Uterus (tissue), 4 donors: ENCODE results near the gene LINGO4. TPM values are rescaled to one million over a fixed set of nuclear protein-coding genes. Genes with fewer than 3 reads are reported as not detected.

Experiments
- DNase-seq, 2 donors: peaks; one replicate each; pipeline ENCODE4 v3.0.0-alpha.2; 2019 to 2020
- H3K27ac ChIP-seq, 2 donors: fragments of 200-600 bp; sonication (generic); 1 replicate in 1 of 2; 2 replicates in 1 of 2; pipeline ENCODE4 v1.5.1; 2016 to 2018
- H3K27me3 ChIP-seq, 2 donors: fragments of 200-600 bp; sonication (generic); one replicate each; pipeline ENCODE4 v1.5.1; 2018 to 2019; ENCODE audit warnings: control low read depth in 1 of 2
- H3K36me3 ChIP-seq, 2 donors: fragments of 200-600 bp; sonication (generic); one replicate each; pipeline ENCODE4 v1.5.1; 2019; ENCODE audit warnings: control low read depth in 1 of 2
- H3K4me1 ChIP-seq, 2 donors: fragments of 200-600 bp; sonication (generic); one replicate each; pipeline ENCODE4 v1.5.1; 2018 to 2019; ENCODE audit warnings: control low read depth in 1 of 2
- H3K4me3 ChIP-seq, 2 donors: fragments of 200-600 bp; sonication (generic); 1 replicate in 1 of 2; 2 replicates in 1 of 2; pipeline ENCODE4 v1.5.1; 2018 to 2019; ENCODE audit warnings: mild to moderate bottlenecking in 1 of 2
- H3K9me3 ChIP-seq, 2 donors: fragments of 200-600 bp; sonication (generic); one replicate each; pipeline ENCODE4 v1.5.1; 2019; ENCODE audit warnings: control low read depth in 1 of 2
- CTCF ChIP-seq, 4 experiments: fragments of 200-600 bp in 2 of 4; fragments of 450-650 bp in 2 of 4; sonication (generic) in 2 of 4; IDR thresholded peaks; one replicate each; pipeline ENCODE4 v1.5.1; 2016 to 2019; ENCODE audit warnings: antibody characterized with exemption in 4 of 4, mild to moderate bottlenecking in 2 of 4, moderate library complexity in 1 of 4
- POLR2A ChIP-seq, 2 donors: fragments of 450-650 bp; IDR thresholded peaks; one replicate each; pipeline ENCODE4 v1.6.1; 2016; ENCODE audit warnings: antibody characterized with exemption in 2 of 2, mild to moderate bottlenecking in 1 of 2, moderate library complexity in 1 of 2
- intact Hi-C: fragments of 100-400 bp; cut with DNase I; formaldehyde crosslinking; loops from one replicate; pipeline ENCODE4 v1.15.1; 2023; ENCODE audit warnings: low total_unique reads
- total RNA-seq, 4 donors: library from RNA; depleted of rRNA in 3 of 4; stranded (reverse); fragments of >200 nt in 3 of 4; gene quantifications; one replicate each; pipeline versions ENCODE4 v1.1.0 to v1.2.4, GENCODE V29; 2014 to 2023
- donor health status: DM: yes; HTN: yes; CAD: no.

LINGO4 gene
- total RNA-seq, 4 donors from 2014 or later: 0.14 TPM; not detected in 3

GRCh38 chr1:151763990-151764389 lies 41.2 kb downstream of the LINGO4 start:
- TF ChIP-seq CTCF (IDR thresholded peaks at IDR 0.05) (no peak), POLR2A (IDR thresholded peaks at IDR 0.05) (no peak)
- Histone ChIP-seq H3K4me3 (peak overlapping the region; percentile 89 to 90), H3K36me3 (no peaks in the 10 kb centered on the region), H3K9me3 (no peaks in the 10 kb centered on the region), H3K4me1 (no peaks in the 10 kb centered on the region), H3K27me3 (no peaks in the 10 kb centered on the region), H3K27ac (peak overlapping the region; percentile 89 to 91)
- intact Hi-C loops: no loop called here
- DNase-seq: no peak

- intact Hi-C loops: no loop called here
- H3K4me3 ChIP-seq: peak within 1 kb of the TSS; percentile 89 to 90
- DNase-seq: peak; percentile 60 to 82
- no peaks in the 10 kb centered on the region for H3K36me3 ChIP-seq
- no peaks in the 10 kb centered on the region for H3K27me3 ChIP-seq
- peak within 1 kb of the TSS; percentile 89 to 91 for H3K27ac ChIP-seq
- TF ChIP-seq CTCF (IDR thresholded peaks at IDR 0.05): no peak
- peak in 1 of 2 donors; percentile 29 for TF ChIP-seq POLR2A (IDR thresholded peaks at IDR 0.05)
- no peaks in the 10 kb centered on the region for H3K4me1 ChIP-seq
- H3K9me3 ChIP-seq: no peaks in the 10 kb centered on the region
These were observed 42.0 kb downstream of the LINGO4 start, which contains the start of gene MRPL9 for GRCh38 chr1:151762941-151763921. MRPL9 (minus strand) TSS chr1:151763496; CDS start chr1:151763479, 17 bp downstream.

- H3K36me3 ChIP-seq: no peaks in the 10 kb centered on the region
These were observed 44.4 kb downstream of the LINGO4 start for GRCh38 chr1:151760597-151761385.

GRCh38 chr1:151759241-151759640 lies 46.0 kb downstream of the LINGO4 start:
- intact Hi-C loops: no loop called here
- Histone ChIP-seq H3K36me3 (no peaks in the 10 kb centered on the region), H3K27ac (no peak overlapping the region), H3K27me3 (no peaks in the 10 kb centered on the region), H3K4me1 (no peaks in the 10 kb centered on the region), H3K9me3 (no peaks in the 10 kb centered on the region), H3K4me3 (no peak overlapping the region)
- TF ChIP-seq POLR2A (IDR thresholded peaks at IDR 0.05) (no peak), CTCF (IDR thresholded peaks at IDR 0.05) (no peak)
- DNase-seq: no peak

More at GRCh38 chr1:151760597-151761385, 44.4 kb downstream of the LINGO4 start:
- H3K4me3 ChIP-seq: no peak overlapping the region
- no peaks in the 10 kb centered on the region for H3K9me3 ChIP-seq
- H3K27me3 ChIP-seq: no peaks in the 10 kb centered on the region
- DNase-seq: no peak
- H3K4me1 ChIP-seq: no peaks in the 10 kb centered on the region
- TF ChIP-seq CTCF (IDR thresholded peaks at IDR 0.05) (no peak), POLR2A (IDR thresholded peaks at IDR 0.05) (no peak)
- intact Hi-C loops: no loop called here
- no peak overlapping the region for H3K27ac ChIP-seq
